Dendritic cell treated with granulocyte-macrophage colony-stimulating factor and Interleukin-4, amounts not matched to agents 40 ng/mL and 50 ng/mL, for 4 days (primary cell): ENCODE data around the gene CUL7.
"Not testable (repeated sequence)": the region's sequence is repeated elsewhere in the genome, so short reads cannot be mapped to it uniquely, and the experiment has no call there.

Source experiments
- H3K27ac Mint-ChIP-seq: one replicate; pipeline ENCODE4 v1.8.0; 2022; ENCODE audit warnings: mild to moderate bottlenecking, mixed read lengths
- H3K27me3 Mint-ChIP-seq: one replicate; pipeline ENCODE4 v1.8.0; 2022; ENCODE audit warnings: mild to moderate bottlenecking, mixed read lengths
- H3K36me3 Mint-ChIP-seq: one replicate; pipeline ENCODE4 v1.8.0; 2022; ENCODE audit warnings: low read depth, mixed read lengths
- H3K4me1 Mint-ChIP-seq: one replicate; pipeline ENCODE4 v1.8.0; 2022; ENCODE audit warnings: low read depth, mixed read lengths
- H3K4me3 Mint-ChIP-seq: one replicate; pipeline ENCODE4 v1.8.0; 2022; ENCODE audit warnings: mild to moderate bottlenecking, moderate library complexity, mixed read lengths
- H3K9me3 Mint-ChIP-seq: one replicate; pipeline ENCODE4 v1.8.0; 2022; ENCODE audit warnings: mixed read lengths
- intact Hi-C: fragments of 100-400 bp; cut with micrococcal nuclease; formaldehyde crosslinking; loops from one replicate; pipeline ENCODE4 v1.15.0; 2022

The CUL7 gene

DNA sequence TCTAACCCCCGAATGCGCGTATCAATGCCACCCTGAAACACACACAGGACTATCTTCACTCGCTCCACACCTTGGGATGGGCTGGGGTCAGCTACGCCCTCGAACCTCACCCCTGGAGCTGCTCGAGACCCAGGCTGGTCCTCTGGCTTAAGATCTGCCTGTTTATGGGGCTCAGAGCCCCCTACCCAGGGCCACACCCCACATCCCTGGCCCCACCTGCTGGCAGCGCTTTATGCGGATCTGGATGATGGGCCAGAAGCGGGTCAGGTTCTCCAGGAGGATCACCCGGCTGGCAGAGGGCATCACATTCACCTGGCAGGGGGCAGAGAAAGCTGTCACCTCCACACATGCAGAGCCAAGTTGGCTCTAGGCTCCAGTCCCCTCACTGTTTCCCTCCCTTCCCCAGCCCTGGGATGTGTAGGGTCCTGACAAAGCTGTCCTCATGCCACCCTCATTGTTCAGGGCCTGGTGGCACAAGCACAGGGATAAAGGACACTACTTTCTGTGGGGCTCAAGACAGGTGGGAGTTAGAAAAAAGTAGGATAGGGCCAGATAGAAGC, 8.2 kb downstream of the CUL7 start:
- peaks cover 92% of the 10 kb centered on the region for H3K36me3 Mint-ChIP-seq
- H3K4me3 Mint-ChIP-seq = no peak overlapping the region
- peaks cover 1% of the 10 kb centered on the region for H3K4me1 Mint-ChIP-seq
- H3K27ac Mint-ChIP-seq = no peak overlapping the region
- H3K27me3 Mint-ChIP-seq = no peaks in the 10 kb centered on the region
- intact Hi-C loops = no loop called here
- no peaks in the 10 kb centered on the region for H3K9me3 Mint-ChIP-seq

GRCh38 chr6:43043310-43043709, 10.3 kb downstream of the CUL7 start:
- H3K27me3 Mint-ChIP-seq = no peaks in the 10 kb centered on the region
- H3K4me3 Mint-ChIP-seq = no peak overlapping the region
- H3K4me1 Mint-ChIP-seq = no peaks in the 10 kb centered on the region
- intact Hi-C loops = no loop called here
- H3K9me3 Mint-ChIP-seq = no peaks in the 10 kb centered on the region
- no peak overlapping the region for H3K27ac Mint-ChIP-seq
- H3K36me3 Mint-ChIP-seq = peaks cover 93% of the 10 kb centered on the region

GRCh38 chr6:43041475-43041874, 12.2 kb downstream of the CUL7 start:
- H3K36me3 Mint-ChIP-seq = peaks cover 95% of the 10 kb centered on the region
- H3K4me3 Mint-ChIP-seq, intact Hi-C loops, H3K9me3 Mint-ChIP-seq, H3K27me3 Mint-ChIP-seq, H3K27ac Mint-ChIP-seq, H3K4me1 Mint-ChIP-seq: not testable (repeated sequence)

- Mint-ChIP-seq H3K4me1 (no peaks in the 10 kb centered on the region), H3K36me3 (peaks cover 93% of the 10 kb centered on the region), H3K4me3 (no peak overlapping the region), H3K27ac (no peak overlapping the region), H3K9me3 (no peaks in the 10 kb centered on the region), H3K27me3 (no peaks in the 10 kb centered on the region)
- intact Hi-C loops = no loop called here
These were observed 13.0 kb downstream of the CUL7 start for GRCh38 chr6:43040542-43041257.

DNA sequence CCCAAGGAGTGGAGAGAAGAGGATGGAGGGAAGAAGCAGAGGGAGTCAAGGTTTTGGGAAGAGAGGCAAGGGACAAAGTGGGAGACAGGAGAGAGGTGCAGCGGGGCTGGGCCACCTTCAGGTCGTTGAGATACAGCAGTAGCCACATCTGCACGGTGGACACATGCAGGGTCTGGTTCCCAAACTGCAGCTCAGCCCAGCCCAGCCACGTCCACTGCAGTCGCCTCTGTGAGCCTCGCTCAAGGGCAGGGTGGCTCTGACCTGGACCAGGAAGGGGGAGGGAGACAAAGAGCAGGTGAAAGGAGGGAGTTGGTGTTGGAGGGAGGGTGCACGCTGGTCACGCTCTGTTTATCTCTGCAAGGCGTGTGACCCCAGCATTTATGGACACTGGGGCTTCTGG, 14.9 kb downstream of the CUL7 start:
- H3K36me3 Mint-ChIP-seq = peaks cover 94% of the 10 kb centered on the region
- no peak overlapping the region for H3K27ac Mint-ChIP-seq
- H3K4me3 Mint-ChIP-seq = no peak overlapping the region
- H3K27me3 Mint-ChIP-seq = no peaks in the 10 kb centered on the region
- no peaks in the 10 kb centered on the region for H3K4me1 Mint-ChIP-seq
- H3K9me3 Mint-ChIP-seq = no peaks in the 10 kb centered on the region
- intact Hi-C loops = no loop called here

DNA sequence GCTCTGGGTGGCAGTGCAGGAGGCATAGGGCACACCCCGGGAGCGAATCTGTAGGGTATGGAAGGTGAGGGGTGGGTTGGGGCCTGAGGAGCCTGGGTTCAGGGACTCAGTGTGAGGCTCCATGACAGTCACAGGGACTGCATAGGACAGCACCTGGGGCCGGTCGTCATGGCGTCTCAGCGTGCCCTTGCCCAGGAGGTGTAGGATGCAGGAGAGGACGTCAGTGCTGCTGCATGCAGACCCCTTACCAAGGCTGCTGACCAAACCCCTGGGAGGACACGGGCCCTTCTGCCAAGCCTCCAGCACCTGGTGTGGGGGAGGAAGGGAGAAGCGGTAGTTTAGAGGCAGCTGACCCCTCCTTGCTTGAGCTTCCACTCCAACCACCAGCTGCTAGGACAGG, 15.9 kb downstream of the CUL7 start:
- Mint-ChIP-seq H3K36me3 (peaks cover 94% of the 10 kb centered on the region), H3K9me3 (no peaks in the 10 kb centered on the region), H3K4me1 (peaks cover 6% of the 10 kb centered on the region), H3K27ac (no peak overlapping the region), H3K4me3 (no peak overlapping the region), H3K27me3 (no peaks in the 10 kb centered on the region)
- intact Hi-C loops = no loop called here

DNA sequence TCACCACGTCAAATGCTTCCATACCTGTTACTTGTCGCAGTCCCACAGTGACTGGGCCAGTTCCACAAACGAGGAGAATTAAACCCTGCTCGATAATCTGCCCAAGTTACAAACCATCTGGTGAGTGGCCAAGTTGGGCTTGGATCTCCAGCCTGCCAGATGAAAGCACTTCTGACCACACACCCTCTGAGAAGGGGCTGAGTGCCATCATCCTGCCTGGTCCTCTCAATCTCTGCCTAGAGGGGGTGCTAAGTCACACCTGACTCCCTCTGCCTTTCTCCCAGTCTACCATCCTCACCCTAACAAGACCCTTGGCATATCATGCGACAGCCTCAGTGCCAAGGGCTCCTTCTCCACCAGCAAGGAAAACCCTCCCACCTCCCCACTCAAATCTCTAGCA, 16.5 kb downstream of the CUL7 start:
- H3K36me3 Mint-ChIP-seq = peaks cover 94% of the 10 kb centered on the region
- no peak overlapping the region for H3K4me3 Mint-ChIP-seq
- intact Hi-C loops = no loop called here
- H3K9me3 Mint-ChIP-seq = no peaks in the 10 kb centered on the region
- peaks cover 6% of the 10 kb centered on the region for H3K4me1 Mint-ChIP-seq
- no peak overlapping the region for H3K27ac Mint-ChIP-seq
- no peaks in the 10 kb centered on the region for H3K27me3 Mint-ChIP-seq

DNA sequence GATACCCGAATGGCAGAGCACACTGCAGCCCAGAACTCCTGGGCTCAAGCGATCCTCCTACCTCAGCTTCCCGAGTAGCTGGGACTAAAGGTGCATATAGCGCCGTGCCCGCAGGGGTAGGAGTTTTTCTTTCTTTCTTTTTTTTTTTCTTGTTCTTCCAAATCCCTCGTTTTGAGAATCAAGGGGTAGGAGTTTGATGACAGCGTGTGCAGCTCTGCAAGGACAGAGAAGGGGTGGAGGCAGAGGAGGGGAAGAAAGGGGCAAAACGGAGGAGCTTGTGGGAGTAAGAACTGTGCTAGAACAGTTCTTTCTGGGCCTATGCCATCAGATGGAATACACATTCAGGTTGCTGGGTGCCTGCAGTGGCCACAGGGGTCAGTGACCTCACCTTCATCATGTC, 16.9 kb downstream of the CUL7 start:
- Mint-ChIP-seq H3K27me3 (no peaks in the 10 kb centered on the region), H3K4me3 (no peak overlapping the region), H3K36me3 (peaks cover 94% of the 10 kb centered on the region), H3K27ac (no peak overlapping the region), H3K4me1 (peaks cover 6% of the 10 kb centered on the region), H3K9me3 (no peaks in the 10 kb centered on the region)
- intact Hi-C loops = no loop called here

GRCh38 chr6:43035495-43036194, 18.0 kb downstream of the CUL7 start:
- H3K4me3 Mint-ChIP-seq = no peak overlapping the region
- H3K27me3 Mint-ChIP-seq = no peaks in the 10 kb centered on the region
- no peak overlapping the region for H3K27ac Mint-ChIP-seq
- H3K9me3 Mint-ChIP-seq = no peaks in the 10 kb centered on the region
- peaks cover 6% of the 10 kb centered on the region for H3K4me1 Mint-ChIP-seq
- peaks cover 94% of the 10 kb centered on the region for H3K36me3 Mint-ChIP-seq
- intact Hi-C loops = no loop called here

DNA sequence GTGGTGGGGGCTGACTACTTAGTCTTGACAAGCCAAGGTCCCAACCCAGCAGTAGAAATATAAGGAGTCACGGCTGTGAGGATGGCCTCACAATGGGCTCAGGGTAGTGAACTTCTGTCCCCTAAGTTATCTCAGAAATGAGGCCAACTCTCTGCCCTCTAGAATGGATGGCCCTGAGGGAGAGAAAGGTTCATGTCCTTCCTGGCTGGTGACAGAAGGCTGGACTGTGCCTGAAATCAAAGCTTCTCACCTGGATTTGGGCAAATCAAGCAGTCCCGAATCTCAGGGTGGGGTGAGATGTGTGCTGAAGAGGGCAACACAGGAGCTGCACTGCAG, 19.5 kb downstream of the CUL7 start:
- Mint-ChIP-seq H3K4me3 (no peak overlapping the region), H3K9me3 (no peaks in the 10 kb centered on the region), H3K27me3 (no peaks in the 10 kb centered on the region), H3K27ac (no peak overlapping the region), H3K36me3 (peaks cover 98% of the 10 kb centered on the region), H3K4me1 (peaks cover 6% of the 10 kb centered on the region)
- intact Hi-C loops = no loop called here

DNA sequence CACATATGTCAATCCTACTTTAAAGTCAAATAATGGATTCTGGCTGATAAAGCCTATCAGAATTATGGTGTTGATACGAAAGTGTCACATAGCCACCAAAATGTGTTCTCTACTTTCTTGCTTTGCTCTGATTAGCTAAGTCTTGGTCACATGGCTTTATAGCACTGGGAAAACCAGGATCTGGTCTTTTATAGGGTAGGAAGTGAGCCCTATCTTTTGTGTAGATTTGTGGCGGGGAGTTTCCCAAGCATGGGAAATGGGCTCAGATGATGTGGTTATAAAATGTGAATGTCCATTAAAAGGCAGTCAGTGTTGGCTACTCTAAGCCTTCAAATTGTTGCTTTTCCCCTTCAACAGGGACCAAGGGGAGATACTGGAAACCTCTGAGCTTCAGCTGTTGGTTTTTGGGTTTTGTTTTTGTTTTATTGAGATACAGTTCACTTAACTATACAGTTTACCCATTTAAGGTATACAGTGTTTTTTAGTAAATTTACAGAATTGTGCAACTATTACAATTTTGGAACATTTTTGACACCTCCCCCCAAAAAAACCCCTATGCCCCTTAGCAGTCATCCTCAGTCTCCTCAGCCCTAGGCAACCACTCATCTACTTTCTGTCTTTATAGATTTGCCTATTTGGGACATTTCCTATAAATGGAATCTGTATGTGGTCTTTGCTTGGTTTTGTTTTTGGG, 20.0 kb downstream of the CUL7 start:
- Mint-ChIP-seq H3K9me3 (no peaks in the 10 kb centered on the region), H3K4me1 (peaks cover 6% of the 10 kb centered on the region), H3K27me3 (no peaks in the 10 kb centered on the region), H3K36me3 (peaks cover 98% of the 10 kb centered on the region), H3K27ac (no peak overlapping the region), H3K4me3 (no peak overlapping the region)
- intact Hi-C loops = no loop called here

- H3K4me3 Mint-ChIP-seq = no peak overlapping the region
- H3K27ac Mint-ChIP-seq = no peak overlapping the region
- H3K4me1 Mint-ChIP-seq = peaks cover 6% of the 10 kb centered on the region
- intact Hi-C loops = no loop called here
- peaks cover 98% of the 10 kb centered on the region for H3K36me3 Mint-ChIP-seq
- H3K27me3 Mint-ChIP-seq = no peaks in the 10 kb centered on the region
- no peaks in the 10 kb centered on the region for H3K9me3 Mint-ChIP-seq
These were observed 21.3 kb downstream of the CUL7 start for GRCh38 chr6:43032326-43032725.

- H3K9me3 Mint-ChIP-seq = no peaks in the 10 kb centered on the region
- no peak overlapping the region for H3K4me3 Mint-ChIP-seq
- peaks cover 100% of the 10 kb centered on the region for H3K36me3 Mint-ChIP-seq
- peaks cover 12% of the 10 kb centered on the region for H3K4me1 Mint-ChIP-seq
- intact Hi-C loops = no loop called here
- no peak overlapping the region for H3K27ac Mint-ChIP-seq
- H3K27me3 Mint-ChIP-seq = no peaks in the 10 kb centered on the region
These were observed 24.5 kb downstream of the CUL7 start for GRCh38 chr6:43029120-43029519.

DNA sequence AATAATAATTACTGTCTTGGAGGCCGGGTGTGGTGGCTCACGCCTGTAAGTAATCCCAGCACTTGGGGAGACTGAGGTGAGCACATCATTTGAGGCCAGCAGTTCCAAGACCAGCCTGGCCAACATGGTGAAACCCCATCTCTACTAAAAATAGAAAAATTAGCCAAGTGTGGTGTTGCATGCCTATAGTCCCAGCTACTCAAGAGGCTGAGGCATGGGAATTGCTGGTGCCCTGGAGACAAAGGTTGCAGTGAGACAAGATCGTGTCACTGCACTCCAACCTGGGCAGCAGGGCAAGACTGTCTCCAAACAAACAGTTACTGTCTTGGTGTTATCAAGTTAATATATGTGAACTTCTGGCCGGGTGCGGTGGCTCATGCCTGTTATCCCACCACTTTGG, 27.3 kb downstream of the CUL7 start:
- Mint-ChIP-seq H3K27me3 (no peaks in the 10 kb centered on the region), H3K4me3 (no peak overlapping the region), H3K9me3 (no peaks in the 10 kb centered on the region), H3K4me1 (peaks cover 9% of the 10 kb centered on the region), H3K27ac (no peak overlapping the region), H3K36me3 (peaks cover 87% of the 10 kb centered on the region)
- intact Hi-C loops = no loop called here
